ENCODE measurements around the gene HAPLN2. TPM values are rescaled to one million over a fixed set of nuclear protein-coding genes. Genes with fewer than 3 reads are reported as not detected.

The HAPLN2 gene
- total RNA-seq, 1 donor from 2014 or later, result not detected

DNA sequence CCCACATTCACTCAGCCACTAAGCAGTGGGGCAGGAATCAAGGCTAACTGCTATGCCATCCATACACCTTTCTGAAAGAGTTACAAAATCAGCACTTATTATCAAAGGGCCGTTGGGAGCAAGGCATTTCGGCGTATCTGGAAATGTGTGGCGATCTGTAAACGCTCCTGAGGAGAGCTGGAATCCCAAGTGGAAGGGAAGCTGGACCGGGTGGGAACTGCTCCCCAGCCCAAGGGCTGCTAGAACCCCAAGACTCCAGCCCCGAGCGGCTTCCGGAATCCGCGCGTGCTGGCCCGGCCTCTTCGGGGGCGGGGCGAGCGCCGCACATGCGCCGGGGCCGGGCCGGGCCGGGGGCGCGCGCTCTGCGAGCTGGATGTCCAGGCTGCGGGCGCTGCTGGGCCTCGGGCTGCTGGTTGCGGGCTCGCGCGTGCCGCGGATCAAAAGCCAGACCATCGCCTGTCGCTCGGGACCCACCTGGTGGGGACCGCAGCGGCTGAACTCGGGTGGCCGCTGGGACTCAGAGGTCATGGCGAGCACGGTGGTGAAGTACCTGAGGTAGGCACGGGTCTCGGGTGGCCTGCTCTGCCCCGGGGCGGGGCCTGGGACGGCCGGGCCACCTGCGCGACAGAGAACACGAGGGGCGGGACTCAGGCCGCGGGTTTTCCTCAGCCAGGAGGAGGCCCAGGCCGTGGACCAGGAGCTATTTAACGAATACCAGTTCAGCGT is 27.6 kb upstream of the HAPLN2 start, which contains the start of gene NAXE:
Gene NAXE, plus strand, starts transcription at position 345 of the 726 bp plus-strand sequence. Its CDS starts 29 bp downstream, at position 374.
- no peaks in the 10 kb centered on the region for H3K27me3 Mint-ChIP-seq
- peaks cover 32% of the 10 kb centered on the region for H3K36me3 Mint-ChIP-seq (ENCODE audit: low read depth)
- peak; percentile 78 for DNase-seq
- no peaks in the 10 kb centered on the region for H3K9me3 Mint-ChIP-seq
- H3K4me1 Mint-ChIP-seq, result peaks cover 21% of the 10 kb centered on the region
- POLR2A ChIA-PET, result interaction anchor here (0.6 to 2.7 kb wide), 18 partner anchors 9 to 379 kb away, joined by 3 to 44 read pairs (median 6); partner anchors contain the start of genes GPATCH4, IQGAP3, MEF2D and PMF1
- TF ChIP-seq, protein P1, sequence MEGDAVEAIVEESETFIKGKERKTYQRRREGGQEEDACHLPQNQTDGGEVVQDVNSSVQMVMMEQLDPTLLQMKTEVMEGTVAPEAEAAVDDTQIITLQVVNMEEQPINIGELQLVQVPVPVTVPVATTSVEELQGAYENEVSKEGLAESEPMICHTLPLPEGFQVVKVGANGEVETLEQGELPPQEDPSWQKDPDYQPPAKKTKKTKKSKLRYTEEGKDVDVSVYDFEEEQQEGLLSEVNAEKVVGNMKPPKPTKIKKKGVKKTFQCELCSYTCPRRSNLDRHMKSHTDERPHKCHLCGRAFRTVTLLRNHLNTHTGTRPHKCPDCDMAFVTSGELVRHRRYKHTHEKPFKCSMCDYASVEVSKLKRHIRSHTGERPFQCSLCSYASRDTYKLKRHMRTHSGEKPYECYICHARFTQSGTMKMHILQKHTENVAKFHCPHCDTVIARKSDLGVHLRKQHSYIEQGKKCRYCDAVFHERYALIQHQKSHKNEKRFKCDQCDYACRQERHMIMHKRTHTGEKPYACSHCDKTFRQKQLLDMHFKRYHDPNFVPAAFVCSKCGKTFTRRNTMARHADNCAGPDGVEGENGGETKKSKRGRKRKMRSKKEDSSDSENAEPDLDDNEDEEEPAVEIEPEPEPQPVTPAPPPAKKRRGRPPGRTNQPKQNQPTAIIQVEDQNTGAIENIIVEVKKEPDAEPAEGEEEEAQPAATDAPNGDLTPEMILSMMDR (IDR thresholded peaks at IDR 0.05), result no peak
- CTCF ChIA-PET, result interaction anchor here (0.7 to 4.0 kb wide), 10 partner anchors 8 to 206 kb away, joined by 3 to 18 read pairs (median 4); no protein-coding TSS in a partner anchor
- peak; percentile 94 for ATAC-seq (ENCODE audit: low read depth)
- peak within 1 kb of the TSS; percentile 90 for H3K4me3 Mint-ChIP-seq
- peak within 1 kb of the TSS; percentile 94 for H3K27ac Mint-ChIP-seq
- intact Hi-C loops (cut with micrococcal nuclease), result loop anchor here (1.0 kb wide), 2 partner anchors 9 to 10 kb away; partner anchors contain the start of gene GPATCH4

DNA sequence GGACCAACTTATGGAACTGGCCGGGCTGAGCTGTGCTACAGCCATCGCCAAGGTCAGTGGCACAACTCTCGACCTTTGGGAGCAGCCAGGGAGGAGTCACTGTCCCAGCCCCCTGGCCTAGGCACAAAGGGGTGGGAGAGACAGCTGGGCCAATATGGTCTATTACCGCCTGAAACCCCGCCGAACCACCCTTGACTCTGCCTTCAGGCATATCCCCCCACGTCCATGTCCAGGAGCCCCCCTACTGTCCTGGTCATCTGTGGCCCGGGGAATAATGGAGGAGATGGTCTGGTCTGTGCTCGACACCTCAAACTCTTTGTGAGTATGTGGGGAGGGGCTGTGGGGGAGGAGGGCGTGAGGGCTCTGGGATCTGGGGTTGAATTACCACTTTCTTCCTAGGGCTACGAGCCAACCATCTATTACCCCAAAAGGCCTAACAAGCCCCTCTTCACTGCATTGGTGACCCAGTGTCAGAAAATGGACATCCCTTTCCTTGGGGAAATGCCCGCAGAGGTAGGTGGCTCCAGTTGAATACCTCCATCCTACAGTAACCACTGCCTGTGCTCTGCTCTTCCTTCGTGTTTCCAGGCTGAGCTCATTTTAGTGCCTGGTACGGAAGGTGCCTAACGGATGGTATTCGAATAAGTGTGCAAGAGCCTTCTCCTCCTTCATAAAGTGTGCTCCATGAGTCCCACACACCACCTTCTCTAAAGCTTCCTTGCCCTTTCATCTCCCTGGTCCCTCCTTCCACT is 26.9 kb upstream of the HAPLN2 start:
- peak overlapping the region; percentile 81 for H3K27ac Mint-ChIP-seq
- H3K4me1 Mint-ChIP-seq, result peaks cover 21% of the 10 kb centered on the region
- peaks cover 37% of the 10 kb centered on the region for H3K36me3 Mint-ChIP-seq (ENCODE audit: low read depth)
- no peaks in the 10 kb centered on the region for H3K9me3 Mint-ChIP-seq
- H3K4me3 Mint-ChIP-seq, result peak overlapping the region; percentile 90
- ChIA-PET POLR2A (interaction anchor here (1.0 to 2.7 kb wide), 12 partner anchors 9 to 379 kb away, joined by 3 to 44 read pairs (median 12); partner anchors contain the start of genes GPATCH4, IQGAP3, MEF2D and PMF1), CTCF (interaction anchor here (0.6 to 4.0 kb wide), 11 partner anchors 11 to 1511 kb away, joined by 3 to 18 read pairs (median 4); no protein-coding TSS in a partner anchor)
- DNase-seq (no peak), ATAC-seq (ENCODE audit: low read depth) (no peak)
- TF ChIP-seq, protein P1 (IDR thresholded peaks at IDR 0.05), result no peak
- intact Hi-C loops (cut with micrococcal nuclease), result no loop called here
- H3K27me3 Mint-ChIP-seq, result no peaks in the 10 kb centered on the region

DNA sequence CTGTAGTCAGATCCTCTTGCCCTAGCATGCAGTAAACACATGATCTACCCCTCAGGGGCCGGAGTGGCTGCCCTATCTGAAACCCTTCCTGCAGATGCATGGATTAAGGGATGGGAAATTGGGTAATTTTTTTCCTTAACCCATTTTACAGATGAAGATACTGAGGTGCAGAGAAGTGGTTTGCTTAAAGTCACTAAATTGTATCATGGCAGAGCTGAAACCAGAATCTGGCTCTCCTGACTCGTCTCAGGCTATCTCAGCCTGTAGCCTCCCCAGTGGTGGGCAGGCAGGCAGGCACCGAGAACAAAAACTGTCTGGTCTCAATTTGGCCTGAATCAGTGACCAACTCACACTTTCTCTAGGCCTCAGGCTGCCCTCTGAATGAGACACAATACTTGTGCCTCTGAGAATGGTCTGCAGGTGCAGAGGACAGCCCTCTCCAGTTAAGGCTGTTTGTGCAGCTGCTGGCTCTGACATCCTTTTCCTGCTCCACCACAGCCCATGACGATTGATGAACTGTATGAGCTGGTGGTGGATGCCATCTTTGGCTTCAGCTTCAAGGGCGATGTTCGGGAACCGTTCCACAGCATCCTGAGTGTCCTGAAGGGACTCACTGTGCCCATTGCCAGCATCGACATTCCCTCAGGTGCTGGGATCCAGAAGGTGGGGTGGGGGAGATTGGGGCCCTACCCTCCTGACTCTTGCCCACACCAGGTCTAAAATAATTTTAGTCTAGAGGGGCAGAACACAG is 26.1 kb upstream of the HAPLN2 start:
- TF ChIP-seq, protein P1 (IDR thresholded peaks at IDR 0.05), result no peak
- no peaks in the 10 kb centered on the region for H3K27me3 Mint-ChIP-seq
- H3K4me1 Mint-ChIP-seq, result peaks cover 21% of the 10 kb centered on the region
- peak overlapping the region; percentile 75 for H3K27ac Mint-ChIP-seq
- peaks cover 43% of the 10 kb centered on the region for H3K36me3 Mint-ChIP-seq (ENCODE audit: low read depth)
- intact Hi-C loops (cut with micrococcal nuclease), result no loop called here
- ATAC-seq (ENCODE audit: low read depth) (no peak), DNase-seq (no peak)
- POLR2A ChIA-PET, result interaction anchor here (1.1 to 2.7 kb wide), 7 partner anchors 10 to 112 kb away, joined by 4 to 32 read pairs (median 10); partner anchors contain the start of gene IQGAP3
- CTCF ChIA-PET, result interaction anchor here (0.6 to 4.0 kb wide), 9 partner anchors 12 to 1512 kb away, joined by 3 to 18 read pairs (median 4); partner anchors contain the start of gene MEF2D
- peak overlapping the region; percentile 90 for H3K4me3 Mint-ChIP-seq
- no peaks in the 10 kb centered on the region for H3K9me3 Mint-ChIP-seq

DNA sequence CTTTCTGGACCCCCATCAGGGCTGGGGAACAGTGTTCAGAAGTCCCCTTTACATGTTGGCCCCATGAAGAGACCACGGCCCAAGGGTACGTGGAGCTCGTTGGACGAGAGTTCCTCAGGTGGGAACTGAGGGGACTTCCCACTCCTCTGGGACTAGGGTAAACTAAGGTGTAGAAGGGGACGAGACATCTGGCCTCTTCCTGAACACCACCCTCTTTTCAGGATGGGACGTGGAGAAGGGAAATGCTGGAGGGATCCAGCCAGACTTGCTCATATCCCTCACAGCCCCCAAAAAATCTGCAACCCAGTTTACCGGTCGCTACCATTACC is 25.6 kb upstream of the HAPLN2 start:
- peaks cover 49% of the 10 kb centered on the region for H3K36me3 Mint-ChIP-seq (ENCODE audit: low read depth)
- intact Hi-C loops (cut with micrococcal nuclease), result no loop called here
- TF ChIP-seq, protein P1 (IDR thresholded peaks at IDR 0.05), result no peak

More for the DNA sequence above, 25.6 kb upstream of the HAPLN2 start:
- ATAC-seq (ENCODE audit: low read depth) (no peak), DNase-seq (no peak)
- no peaks in the 10 kb centered on the region for H3K9me3 Mint-ChIP-seq
- H3K4me1 Mint-ChIP-seq, result peaks cover 25% of the 10 kb centered on the region
- CTCF ChIA-PET, result interaction anchor here (0.8 to 4.0 kb wide), 6 partner anchors 12 to 208 kb away, joined by 4 to 18 read pairs (median 6); partner anchors contain the start of gene MEF2D
- POLR2A ChIA-PET, result interaction anchor here (1.1 to 2.7 kb wide), 4 partner anchors 11 to 136 kb away, joined by 4 to 10 read pairs (median 6); no protein-coding TSS in a partner anchor
- H3K27ac Mint-ChIP-seq, result peak overlapping the region; percentile 75
- no peaks in the 10 kb centered on the region for H3K27me3 Mint-ChIP-seq
- no peak overlapping the region for H3K4me3 Mint-ChIP-seq

Measured in activated B cell treated with CpG ODN at 0.5 μM for 24 hours (primary cell).